Stimulated activated CD4-positive, alpha-beta T cell treated with anti-CD3 and anti-CD28 coated beads, Interleukin-12 subunit alpha, Interleukin-12 subunit beta, amount 100 ng/mL, for 48 hours (primary cell): ENCODE measurements around the gene MS4A6E.
"Not testable (repeated sequence)": the region's sequence is repeated elsewhere in the genome, so short reads cannot be mapped to it uniquely, and the experiment has no call there.

ENCODE experiments used
- DNase-seq, 3 donors: peaks; one replicate each; pipeline ENCODE4 v3.0.0-alpha.2; 2020; ENCODE audit warnings: low read depth in 2 of 3, low spot score in 1 of 3

MS4A6E gene

DNA sequence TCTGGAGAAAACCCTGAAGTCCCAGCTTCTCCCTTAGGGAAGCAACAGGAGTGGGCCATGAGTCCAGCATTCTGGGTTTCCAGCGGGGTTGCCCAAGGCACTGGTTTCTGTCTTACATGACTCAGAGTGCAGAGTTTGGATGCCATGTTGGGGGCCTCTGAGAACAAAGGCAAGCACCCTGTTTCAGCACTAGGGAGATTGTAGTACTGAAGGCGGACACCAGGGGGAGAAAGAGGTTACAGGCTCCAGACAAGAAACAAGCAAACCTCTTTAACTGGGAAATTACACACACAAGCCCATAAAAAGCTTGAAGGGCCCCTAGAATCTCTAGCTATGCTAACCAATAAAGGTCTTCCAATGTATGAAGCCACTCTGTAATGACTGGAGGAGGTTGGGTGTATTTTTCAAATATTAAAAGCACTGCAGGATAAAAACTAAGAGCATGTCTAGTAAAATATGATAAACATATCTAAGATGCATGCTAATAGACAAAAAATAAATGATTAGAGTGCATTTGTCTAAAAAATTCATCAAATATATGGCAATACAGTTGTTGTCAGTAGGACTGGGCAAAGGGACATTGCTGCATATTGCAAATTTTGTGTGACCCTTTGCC, 7.1 kb downstream of the MS4A6E start:
- peak; percentile 36 to 82 (median 56) for DNase-seq

DNA sequence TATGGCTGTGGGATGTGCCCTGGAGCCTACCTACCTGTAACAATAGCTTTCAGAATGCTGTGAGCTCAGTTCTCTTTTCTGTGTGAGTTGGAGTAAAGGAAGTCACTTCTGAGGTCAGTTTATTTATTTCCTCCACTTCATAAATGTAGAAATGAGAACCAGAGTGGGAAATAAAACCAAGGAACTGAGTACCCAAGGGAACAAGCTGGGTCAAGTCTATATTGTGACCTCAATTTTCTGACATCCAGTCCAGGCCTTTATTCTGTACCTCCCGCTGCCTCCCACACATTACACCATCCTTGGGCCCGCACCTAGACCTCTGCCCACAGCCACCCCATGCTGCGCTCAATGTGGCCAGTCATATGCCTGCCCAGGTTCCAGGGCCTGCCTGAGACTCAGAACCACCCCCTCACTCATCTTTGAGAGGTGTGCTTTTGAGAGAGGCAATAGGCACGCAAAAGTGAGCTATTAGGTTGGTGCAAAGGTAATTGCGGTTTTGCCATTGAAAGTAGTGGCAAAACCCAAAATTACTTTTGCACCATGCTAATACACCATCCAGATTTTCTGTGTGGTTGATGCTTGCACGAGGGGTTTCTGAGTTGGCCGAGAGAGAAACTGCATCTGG, 9.8 kb downstream of the MS4A6E start:
- no peak for DNase-seq

DNA sequence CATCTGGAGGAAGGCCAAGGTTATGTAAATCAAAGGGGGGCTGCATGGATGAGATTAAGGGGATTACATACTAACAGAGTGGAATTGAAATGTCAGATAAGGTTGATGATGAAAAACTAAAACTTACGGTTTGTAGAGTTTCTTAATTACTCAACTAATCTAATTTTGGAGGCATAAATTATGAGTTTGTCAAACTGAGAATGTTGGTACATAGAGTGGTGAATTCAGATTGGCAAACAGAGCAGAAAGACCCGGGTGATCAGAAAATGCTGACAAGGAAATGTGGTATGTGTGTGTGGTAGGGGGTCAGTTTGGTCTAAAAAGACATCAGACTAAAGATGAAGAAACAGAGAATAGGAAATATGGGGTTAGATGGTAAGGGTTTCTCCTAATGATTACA, 11.0 kb downstream of the MS4A6E start:
- DNase-seq = no peak

- no peak for DNase-seq
These were observed 12.3 kb downstream of the MS4A6E start for GRCh38 chr11:60339356-60339755.

- peak in 1 of 3 donors; percentile 10 for DNase-seq
These were observed 16.1 kb downstream of the MS4A6E start for GRCh38 chr11:60343094-60343704.

DNA sequence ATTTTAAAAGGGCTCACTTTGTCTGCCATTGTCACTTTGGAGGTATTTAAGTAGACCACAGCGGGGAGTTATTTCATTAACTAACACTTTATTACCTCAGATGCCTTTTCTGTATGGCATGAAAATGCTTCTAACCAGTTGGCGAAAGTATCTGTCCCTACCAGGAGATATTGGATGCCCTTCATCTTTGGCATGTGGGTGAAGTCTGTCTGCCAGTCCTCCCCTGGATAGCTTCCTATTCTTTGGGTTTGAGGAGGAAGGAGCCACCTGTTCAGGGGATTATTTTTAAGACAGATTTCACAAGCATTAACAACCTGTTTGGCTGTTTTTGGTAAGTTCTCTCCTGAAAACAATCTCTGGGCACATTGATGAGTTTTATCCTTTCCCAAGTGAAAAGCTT, 17.1 kb downstream of the MS4A6E start:
- DNase-seq = no peak

DNA sequence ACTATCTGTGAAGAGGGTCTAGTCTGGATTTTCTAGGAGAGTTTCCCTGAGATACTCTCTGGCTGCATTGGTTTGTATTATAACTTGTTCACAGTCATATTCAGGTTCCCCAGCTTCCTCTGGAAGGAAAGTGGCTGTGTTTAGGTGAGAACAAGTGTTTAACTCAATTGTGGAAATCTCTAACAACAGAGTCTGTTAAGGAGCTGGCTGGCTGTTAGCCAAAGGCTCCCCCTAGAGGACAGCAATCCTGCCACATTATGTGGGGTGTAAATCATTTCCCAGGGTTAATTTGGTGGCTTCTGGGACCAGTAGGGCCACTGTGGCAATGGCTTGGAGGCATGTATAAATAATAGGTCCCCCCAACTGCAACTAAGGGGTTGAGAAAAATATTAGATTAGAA, 18.4 kb downstream of the MS4A6E start:
- peak in 1 of 3 donors; percentile 5 for DNase-seq

DNA sequence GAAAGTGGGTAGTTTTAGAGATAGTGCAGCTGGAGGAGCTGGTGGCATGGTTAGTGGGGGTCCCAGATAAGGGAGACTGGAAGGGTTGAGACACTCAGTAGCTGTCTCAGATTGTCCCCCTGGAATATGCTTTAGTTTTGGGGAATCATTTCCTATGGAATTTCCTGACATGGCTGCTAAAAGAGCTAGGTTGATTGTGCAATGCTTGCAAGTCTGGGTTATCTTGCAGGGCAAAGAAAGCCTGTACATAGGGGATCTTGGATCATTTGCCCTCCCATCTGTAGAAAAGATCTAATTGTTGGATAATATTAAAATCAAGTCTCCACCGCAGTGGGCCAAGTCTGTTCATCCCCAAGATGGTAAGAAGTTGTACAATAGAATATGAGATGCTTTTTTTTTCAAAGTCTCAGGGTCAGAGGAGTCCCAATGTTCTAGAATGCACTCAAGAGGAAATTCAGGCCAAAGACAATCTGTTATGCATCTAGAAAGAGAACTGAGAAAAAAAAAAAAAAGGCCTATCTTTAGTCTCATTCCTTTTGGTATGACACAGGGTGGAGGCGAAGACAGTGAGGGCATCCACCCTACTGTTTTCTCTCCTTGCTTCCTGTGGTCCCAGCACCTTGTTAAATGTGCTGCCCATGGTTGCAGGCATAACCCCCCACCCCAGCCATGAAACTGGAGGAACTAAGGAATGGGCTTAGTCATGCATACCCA, 20.2 kb downstream of the MS4A6E start:
- DNase-seq = no peak

GRCh38 chr11:60348116-60348515, 21.1 kb downstream of the MS4A6E start:
- no peak for DNase-seq

GRCh38 chr11:60349990-60350389, 22.9 kb downstream of the MS4A6E start:
- DNase-seq = no peak

- DNase-seq = no peak
These were observed 30.7 kb downstream of the MS4A6E start for GRCh38 chr11:60357771-60358170.

DNA sequence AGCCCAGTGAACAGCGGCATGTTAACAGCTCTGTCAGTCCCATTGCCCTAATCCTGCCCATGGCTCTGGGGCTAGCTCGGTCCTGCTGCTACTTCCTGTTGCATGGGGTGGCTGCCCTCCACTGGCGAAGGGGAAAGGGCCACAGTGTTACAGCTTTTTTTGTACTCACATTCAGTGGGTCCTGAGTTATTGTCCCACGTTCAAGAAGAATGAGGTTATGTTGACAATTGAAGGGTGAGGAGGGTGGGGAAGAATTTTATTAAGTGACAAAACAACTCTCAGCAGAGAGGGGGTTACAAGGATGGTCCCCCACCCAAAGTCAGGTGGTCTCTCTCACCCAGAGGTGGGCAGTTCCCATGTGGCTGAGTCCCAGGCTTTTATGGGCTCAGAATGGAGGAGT, 33.6 kb downstream of the MS4A6E start:
- no peak for DNase-seq

DNA sequence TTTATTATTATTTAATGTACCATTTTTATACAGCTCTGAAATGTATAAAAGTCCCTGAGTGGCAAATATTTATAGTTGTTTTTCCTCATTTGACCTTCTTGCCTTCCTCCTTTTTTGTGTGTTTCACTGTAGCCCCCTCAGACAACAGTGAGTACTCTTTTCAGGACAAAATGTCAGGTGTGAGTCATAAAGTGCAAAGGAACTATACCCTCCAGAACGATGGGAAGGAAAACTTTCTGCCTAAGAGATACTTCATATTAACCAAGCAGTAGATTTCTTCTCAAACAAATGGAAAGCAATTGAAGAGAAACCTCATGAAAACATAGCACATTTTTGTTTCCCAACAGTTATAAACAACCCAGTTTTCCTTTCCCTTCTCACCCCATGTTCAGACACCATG, 35.2 kb downstream of the MS4A6E start:
- DNase-seq = no peak

DNA sequence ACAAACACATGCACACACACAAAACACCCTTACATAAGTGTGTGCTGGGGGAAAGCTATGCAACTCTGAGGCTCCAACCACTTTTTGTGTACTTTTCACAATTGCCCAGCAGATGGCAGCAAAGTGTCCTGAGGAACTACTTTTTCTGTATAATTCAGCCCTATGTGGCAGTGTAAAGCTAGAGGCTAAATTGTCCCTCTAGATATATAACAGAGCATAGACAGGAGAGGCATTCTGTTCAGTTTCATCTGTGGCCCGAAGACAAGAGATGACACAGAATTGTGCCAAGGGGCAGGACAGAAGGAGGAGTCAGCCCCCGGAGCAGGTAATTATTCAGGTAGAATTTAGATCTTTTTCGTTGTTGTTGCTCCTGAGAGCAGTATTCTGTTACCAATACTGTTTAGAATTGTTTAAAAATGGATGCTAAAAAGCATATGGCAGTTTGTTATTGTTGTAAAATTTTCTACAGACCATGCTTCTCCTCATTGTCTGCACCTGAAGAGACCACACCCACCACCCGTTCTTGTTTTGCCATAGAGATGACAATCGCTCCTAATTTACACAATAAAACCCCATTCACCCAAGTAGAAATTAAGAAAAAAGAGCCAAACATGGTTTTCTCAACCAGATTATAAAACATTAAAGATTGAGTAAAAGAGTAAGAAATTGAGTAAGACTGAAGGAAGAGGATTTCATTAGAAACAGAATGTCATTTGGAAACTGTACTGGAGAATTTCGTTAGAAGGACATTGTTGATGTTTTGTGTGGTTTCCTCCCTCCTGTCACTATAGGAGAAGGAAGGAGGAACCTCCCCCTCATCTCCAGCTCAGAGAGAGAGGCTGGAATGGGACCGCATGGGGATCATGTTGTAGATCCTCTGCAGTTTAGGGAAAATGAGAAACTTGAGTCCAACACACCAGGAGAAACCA, 36.8 kb downstream of the MS4A6E start:
- DNase-seq = peak; percentile 20 to 67 (median 40)

DNA sequence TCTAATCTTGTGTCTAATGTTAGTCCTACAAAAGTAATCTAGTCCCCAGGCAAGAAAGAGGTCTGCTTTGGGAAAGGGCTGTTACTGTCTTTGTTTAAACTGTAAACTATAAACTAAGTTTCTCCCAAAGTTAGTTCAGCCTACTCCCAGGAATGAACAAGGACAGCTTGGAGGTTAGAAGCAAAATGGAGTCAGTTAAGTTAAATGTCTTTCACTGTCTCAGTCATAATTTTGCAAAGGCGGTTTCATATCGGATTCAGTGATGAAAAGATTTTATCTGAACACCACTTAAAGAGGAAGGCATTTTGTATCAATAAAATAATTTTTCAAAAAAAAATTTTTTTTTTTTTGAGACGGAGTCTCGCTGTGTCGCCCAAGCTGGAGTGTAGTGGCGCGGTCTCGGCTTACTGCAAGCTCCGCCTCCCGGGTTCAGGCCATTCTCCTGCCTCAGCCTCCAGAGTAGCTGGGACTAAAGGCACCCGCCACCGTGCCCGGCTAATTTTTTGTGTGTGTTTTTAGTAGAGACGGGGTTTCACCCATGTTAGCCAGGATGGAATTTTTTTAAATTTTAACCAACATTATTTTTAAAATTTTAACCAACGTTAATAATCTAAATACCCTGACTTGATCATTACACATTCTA, 39.3 kb downstream of the MS4A6E start:
- not testable (repeated sequence) for DNase-seq

GRCh38 chr11:60367009-60367408, 40.0 kb downstream of the MS4A6E start:
- DNase-seq = no peak

DNA sequence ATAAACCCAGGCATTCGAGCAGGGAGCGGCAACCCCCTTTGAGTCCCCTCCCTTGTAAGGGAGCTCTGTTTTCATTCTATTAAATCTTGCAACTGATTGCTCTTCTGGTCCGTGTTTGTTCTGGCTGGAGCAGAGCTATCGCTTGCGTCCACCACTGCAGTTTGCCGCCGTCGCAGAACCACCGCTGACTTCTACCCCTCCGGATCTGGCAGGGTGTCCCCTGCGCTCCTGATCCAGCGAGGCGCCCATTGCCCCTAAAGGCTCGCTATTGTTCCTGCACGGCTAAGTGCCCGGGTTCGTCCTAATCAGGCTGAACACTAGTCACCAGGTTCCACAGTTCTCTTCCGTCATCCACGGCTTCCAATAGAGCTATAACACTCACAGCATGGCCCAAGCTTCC, 40.8 kb downstream of the MS4A6E start:
- DNase-seq = no peak

GRCh38 chr11:60370252-60370810, 43.3 kb downstream of the MS4A6E start:
- DNase-seq = no peak

DNA sequence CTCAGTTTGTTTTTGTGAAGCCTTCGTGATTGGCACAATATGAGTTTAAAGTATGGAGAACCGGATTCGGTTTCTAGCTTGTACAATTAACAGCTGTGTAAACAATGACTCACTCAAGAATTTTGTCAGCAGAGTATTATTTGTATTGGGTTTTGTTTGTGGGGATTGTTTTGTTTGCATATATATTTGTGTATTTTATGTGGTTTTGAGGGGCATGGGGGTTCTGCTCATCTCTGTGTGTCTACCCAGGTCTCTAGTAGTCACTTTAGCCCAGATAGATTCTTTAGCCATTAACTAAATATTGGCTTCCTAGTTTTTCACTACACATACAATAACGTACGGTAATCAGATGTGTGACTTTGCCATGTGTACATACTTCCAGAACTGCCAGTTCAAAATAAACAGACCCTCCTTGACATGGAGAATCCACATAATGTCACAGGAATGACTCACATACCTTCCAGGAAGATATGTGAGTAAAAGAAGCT, 43.8 kb downstream of the MS4A6E start:
- no peak for DNase-seq

GRCh38 chr11:60371386-60371785, 44.3 kb downstream of the MS4A6E start:
- DNase-seq = no peak
